Panc1 (cell line): ENCODE measurements around the gene CNTN5. TPM values are rescaled to one million over a fixed set of nuclear protein-coding genes. Genes with fewer than 3 reads are reported as not detected.

Source experiments
- ATAC-seq: fragments of 200-7000 bp; cut with Tn5 transposase; 2 replicates; pipeline ENCODE4 v1.9.1; 2020; ENCODE audit warnings: mild to moderate bottlenecking, moderate library complexity
- BruUV-seq: library from RNA; stranded (reverse); fragments of 400-500 nt; replicated peaks from 2 replicates; lab custom pipeline; 2021; lab: Mats Ljungman, UMichigan
- CTCF ChIA-PET: fragments of 300-600 bp; sonication (Branson Sonifier 250); formaldehyde crosslinking; loops from one replicate; lab custom pipeline; 2022; ENCODE audit warnings: antibody characterized with exemption; lab: Charles Lee
- POLR2A ChIA-PET: fragments of 300-600 bp; sonication (Branson Sonifier 250); formaldehyde crosslinking; loops from one replicate; lab custom pipeline; 2022; ENCODE audit warnings: antibody characterized with exemption; lab: Charles Lee
- DNase-seq: peaks from one replicate; pipeline ENCODE4 v3.0.0-alpha.2; 2010; ENCODE audit warnings: low read depth, low spot score
- H3K27ac ChIP-seq: 2 replicates; pipeline ENCODE4 v1.5.1; 2011; ENCODE audit warnings: mild to moderate bottlenecking, low read length, inconsistent platforms
- H3K27me3 ChIP-seq: fragments of 200-500 bp; sonication (Bioruptor generic); 2 replicates; pipeline ENCODE4 v1.6.0; 2014; ENCODE audit warnings: low read length, inconsistent platforms; ENCODE audit not compliant: control insufficient read depth, insufficient read depth
- H3K36me3 ChIP-seq: fragments of 200-500 bp; sonication (Bioruptor generic); 2 replicates; pipeline ENCODE4 v1.5.1; 2014; ENCODE audit warnings: inconsistent platforms, mild to moderate bottlenecking, low read length, moderate library complexity; ENCODE audit not compliant: control insufficient read depth, insufficient read depth
- H3K4me1 ChIP-seq: 2 replicates; pipeline ENCODE4 v1.5.1; 2011; ENCODE audit warnings: inconsistent platforms, mild to moderate bottlenecking, low read length, moderate library complexity; ENCODE audit not compliant: control insufficient read depth, insufficient read depth
- H3K4me3 ChIP-seq, 2 experiments: 2 replicates each; pipeline ENCODE4 v1.5.1; 2011 to 2012; ENCODE audit warnings: low read depth in 2 of 2, low read length in 2 of 2, mild to moderate bottlenecking in 2 of 2, inconsistent platforms in 1 of 2, moderate library complexity in 1 of 2
- H3K9me3 ChIP-seq: fragments of 200-500 bp; sonication (Bioruptor generic); 2 replicates; pipeline ENCODE4 v1.5.1; 2014; ENCODE audit warnings: low read depth, mild to moderate bottlenecking, inconsistent platforms, low read length, moderate library complexity; ENCODE audit not compliant: control insufficient read depth, insufficient read depth
- CTCF ChIP-seq: fragments of 450-650 bp; IDR thresholded peaks from 2 replicates; pipeline ENCODE4 v1.5.1; 2017; ENCODE audit warnings: mild to moderate bottlenecking
- POLR2AphosphoS5 ChIP-seq: IDR thresholded peaks from 2 replicates; pipeline ENCODE4 v1.6.1; 2012; ENCODE audit warnings: mild to moderate bottlenecking, low read depth, low read length, moderate library complexity
- REST ChIP-seq, 2 experiments: IDR thresholded peaks; 2 replicates each; pipeline ENCODE4 v1.6.1; 2011 to 2012; ENCODE audit warnings: low read depth in 2 of 2, control low read depth in 1 of 2, low read length in 1 of 2, mild to moderate bottlenecking in 1 of 2, moderate library complexity in 1 of 2; ENCODE audit not compliant: insufficient read depth in 1 of 2
- SIN3A ChIP-seq: IDR thresholded peaks from 2 replicates; pipeline ENCODE4 v1.6.1; 2012; ENCODE audit warnings: low read depth, mild to moderate bottlenecking, low read length, moderate library complexity, borderline replicate concordance; ENCODE audit not compliant: insufficient read depth
- TCF7L2 ChIP-seq: IDR thresholded peaks from 2 replicates; pipeline ENCODE4 v1.6.1; 2011; ENCODE audit warnings: mild to moderate bottlenecking, low read depth, low read length, inconsistent platforms
- in situ Hi-C: cut with HindIII; loops from 2 replicates; pipeline ENCODE4 v1.10.0; 2016; ENCODE audit warnings: low sequenced_read_pairs, low pct_unique_long_range_greater_than_20kb
- intact Hi-C: fragments of 100-400 bp; cut with micrococcal nuclease; formaldehyde crosslinking; loops from one replicate; pipeline ENCODE4 v1.10.0; 2022; ENCODE audit not compliant: unreplicated experiment
- total RNA-seq: library from RNA; stranded (reverse); gene quantifications from one replicate; pipeline ENCODE4 v1.2.1, GENCODE V29; 2021; ENCODE audit not compliant: unreplicated experiment

CNTN5 gene
- total RNA-seq, 1 experiment from 2014 or later: not detected

DNA sequence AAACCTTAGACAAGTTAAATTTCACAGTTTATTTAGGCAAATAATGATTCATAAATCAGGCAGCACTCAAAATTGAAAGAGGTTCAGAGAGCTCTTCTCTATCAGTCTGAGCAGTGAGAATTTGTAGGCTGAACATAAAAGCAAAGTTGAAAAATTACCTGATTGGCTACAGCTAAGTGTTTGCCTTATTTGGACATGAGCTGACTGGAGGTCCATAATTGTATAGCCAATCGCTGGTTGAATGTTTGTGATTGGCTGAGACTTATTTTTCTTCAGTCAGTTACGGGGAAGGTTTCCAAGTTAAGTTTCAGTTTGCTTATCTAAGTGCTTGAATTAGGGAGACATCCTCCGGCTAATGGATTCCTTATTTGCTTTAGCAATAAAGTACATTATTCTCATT is 527.5 kb downstream of the CNTN5 start:
- ATAC-seq (no peak), DNase-seq (no peak)
- ChIA-PET CTCF (no interaction called here), POLR2A (no interaction called here)
- H3K4me3 ChIP-seq: no peak overlapping the region; a peak in 1 of 4 replicates
- no peaks in the 10 kb centered on the region for H3K4me1 ChIP-seq
- BruUV-seq: no TSS peak
- H3K9me3 ChIP-seq: no peaks in the 10 kb centered on the region
- TF ChIP-seq CTCF (no peak), REST (IDR thresholded peaks at IDR 0.05; ENCODE audit: insufficient read depth in 1 of 2, low read depth in 2 of 2, low read length in 1 of 2) (no peak), TCF7L2 (no peak), SIN3A (no peak), POLR2AphosphoS5 (no peak)
- H3K27ac ChIP-seq: no peak overlapping the region
- in situ Hi-C loops: no loop called here
- no peaks in the 10 kb centered on the region for H3K27me3 ChIP-seq
- H3K36me3 ChIP-seq: no peaks in the 10 kb centered on the region
- intact Hi-C loops: no loop called here

- in situ Hi-C loops: no loop called here
Observed at GRCh38 chr11:99554232-99554903, 533.6 kb downstream of the CNTN5 start.

More at GRCh38 chr11:99554232-99554903, 533.6 kb downstream of the CNTN5 start:
- no peak overlapping the region for H3K27ac ChIP-seq
- ChIA-PET POLR2A (no interaction called here), CTCF (no interaction called here)
- intact Hi-C loops: no loop called here
- H3K27me3 ChIP-seq: no peaks in the 10 kb centered on the region
- no peaks in the 10 kb centered on the region for H3K36me3 ChIP-seq
- ATAC-seq: no peak
- H3K9me3 ChIP-seq: no peaks in the 10 kb centered on the region
- no TSS peak for BruUV-seq
- H3K4me3 ChIP-seq: no peak overlapping the region
- TF ChIP-seq POLR2AphosphoS5 (no peak), CTCF (no peak), REST (IDR thresholded peaks at IDR 0.05; ENCODE audit: insufficient read depth in 1 of 2, low read depth in 2 of 2, low read length in 1 of 2) (no peak), TCF7L2 (no peak), SIN3A (no peak)
- H3K4me1 ChIP-seq: no peaks in the 10 kb centered on the region
- no peak for DNase-seq
